Nucleus accumbens (tissue), 56 donors: ENCODE data around the gene PEDS1.
"Not testable (repeated sequence)": the region's sequence is repeated elsewhere in the genome, so short reads cannot be mapped to it uniquely, and the experiment has no call there.

Experiments
- DNase-seq, 56 donors: peaks; one replicate each; lab custom pipeline; 2025; lab: John Stamatoyannopoulos, UW

PEDS1 gene

DNA sequence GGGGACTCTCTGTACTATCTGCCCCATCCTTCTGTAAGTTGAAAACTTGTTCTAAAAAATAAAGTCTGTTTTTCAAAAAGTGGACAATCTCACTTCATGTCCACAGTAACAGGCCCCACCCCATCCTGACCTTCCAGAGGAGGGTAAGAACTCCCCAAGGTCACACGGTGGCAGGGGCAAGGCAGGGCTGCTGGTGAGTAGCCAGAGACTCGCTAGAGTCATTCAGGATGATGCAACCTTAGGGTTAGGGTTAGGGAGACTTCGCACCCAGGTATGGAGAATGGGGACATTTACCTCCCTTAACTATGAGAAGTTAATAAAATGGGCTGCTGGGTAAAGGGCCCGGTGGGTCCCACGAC, 15.4 kb downstream of the PEDS1 start:
- peak in 2 of 56 donors; percentile 41 to 50 for DNase-seq

DNA sequence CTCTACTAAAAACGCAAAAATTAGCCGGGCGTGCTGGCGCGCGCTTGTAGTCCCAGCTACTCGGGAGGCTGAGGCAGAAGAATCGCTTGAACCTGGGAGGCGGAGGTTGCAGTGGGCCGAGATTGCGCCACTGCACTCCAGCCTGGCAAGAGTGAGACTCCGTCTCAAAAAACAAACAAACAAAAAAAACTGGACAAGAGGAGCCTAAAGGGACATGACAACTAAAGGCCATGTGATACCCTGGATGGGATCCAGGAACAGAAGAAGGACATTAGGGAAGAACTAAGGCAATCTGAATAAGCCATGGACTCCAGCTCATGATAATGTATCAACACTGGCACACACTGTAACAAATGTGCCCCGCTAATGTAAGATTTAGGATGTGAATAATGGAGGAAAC, 15.8 kb downstream of the PEDS1 start:
- peak in 11 of 56 donors; percentile 11 to 52 (median 29) for DNase-seq

DNA sequence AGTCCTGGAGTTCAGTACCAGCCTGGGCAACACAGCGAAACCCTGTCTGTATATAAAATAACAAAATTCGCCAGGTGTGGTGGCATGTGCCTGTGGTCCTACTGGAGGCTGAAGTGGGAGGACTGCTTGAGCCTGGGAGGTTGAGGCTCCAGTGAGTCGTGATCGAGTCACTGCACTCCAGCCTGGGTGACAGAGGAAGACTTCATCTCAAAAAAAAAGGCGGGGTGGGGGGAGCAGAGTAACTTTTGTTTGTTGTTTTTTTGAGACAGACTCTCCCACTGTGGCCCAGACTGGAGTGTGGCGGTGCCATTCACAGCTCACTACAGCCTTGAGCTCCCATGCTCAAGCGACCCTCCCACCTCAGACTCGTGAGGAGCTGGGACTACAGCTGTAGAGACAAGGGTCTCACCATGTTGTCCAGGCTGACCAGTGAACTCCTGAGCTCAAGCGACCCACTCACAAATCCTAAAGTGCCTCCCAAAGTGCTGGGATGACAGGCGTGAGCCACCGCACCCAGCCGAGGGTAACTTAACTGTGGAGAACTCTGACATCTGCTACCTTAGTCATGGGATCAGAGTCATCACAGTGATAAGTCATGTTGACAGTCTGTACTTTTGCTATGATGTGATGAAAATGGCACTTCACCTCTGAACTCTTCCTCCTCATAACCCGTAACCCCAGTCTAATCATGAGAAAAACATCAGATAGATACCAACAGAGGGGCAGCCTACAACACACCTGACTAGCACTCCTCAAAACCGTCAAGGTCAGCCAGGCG, 16.5 kb downstream of the PEDS1 start:
- no peak for DNase-seq

DNA sequence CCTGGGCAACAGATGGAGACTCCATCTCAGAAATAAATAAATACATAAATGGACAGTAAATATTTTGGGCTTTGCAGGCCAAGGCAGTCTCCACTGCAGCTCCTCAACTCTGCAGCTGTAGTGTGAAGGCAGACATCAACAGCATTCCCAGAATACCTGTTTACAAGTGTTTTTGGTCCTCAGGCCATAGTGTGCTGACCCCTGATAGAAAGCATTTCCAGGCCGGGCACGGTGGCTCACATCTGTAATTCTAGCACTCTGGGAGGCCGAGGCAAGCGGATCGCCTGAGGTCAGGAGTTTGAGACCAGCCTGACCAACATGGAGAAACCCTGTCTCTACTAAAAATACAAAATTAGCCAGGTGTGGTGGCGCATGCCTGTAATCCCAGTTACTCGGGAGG, 18.4 kb downstream of the PEDS1 start:
- not testable (repeated sequence) for DNase-seq

DNA sequence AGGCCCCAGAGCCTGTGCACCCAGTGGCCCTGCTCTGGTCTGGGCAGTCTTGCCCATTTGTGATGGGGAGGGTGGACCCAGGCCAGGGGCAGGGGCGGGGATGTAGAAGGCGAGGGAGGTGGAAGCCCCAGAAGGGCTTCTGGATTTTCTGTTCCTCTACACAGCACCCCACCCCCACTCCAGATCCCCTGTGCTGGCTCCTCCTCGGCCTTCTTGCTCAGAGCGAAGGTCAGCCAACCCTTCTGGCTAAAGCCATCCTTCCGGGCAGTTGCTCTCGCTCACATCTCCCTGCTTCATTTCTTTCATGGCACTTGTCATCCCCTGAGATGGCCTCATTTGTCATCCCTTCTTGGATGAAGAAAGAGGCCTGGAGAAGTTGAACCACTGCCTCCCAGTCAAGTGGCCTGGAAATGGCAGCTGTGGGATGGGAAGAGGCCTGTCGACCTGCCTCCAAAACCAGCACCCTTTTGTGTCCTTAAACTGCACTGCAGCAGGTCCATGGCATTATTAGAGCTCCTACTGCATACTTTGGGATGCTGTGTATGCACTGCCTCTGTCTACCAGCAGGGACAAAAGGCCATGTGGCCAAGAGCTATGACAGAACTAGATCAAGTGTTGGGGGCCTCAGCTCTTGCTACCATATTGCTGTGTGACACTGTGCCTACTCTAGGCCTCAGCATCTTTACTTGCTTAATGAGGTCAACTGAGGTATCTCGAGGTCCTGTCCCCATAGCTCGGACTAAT, 19.9 kb downstream of the PEDS1 start:
- DNase-seq: no peak

DNA sequence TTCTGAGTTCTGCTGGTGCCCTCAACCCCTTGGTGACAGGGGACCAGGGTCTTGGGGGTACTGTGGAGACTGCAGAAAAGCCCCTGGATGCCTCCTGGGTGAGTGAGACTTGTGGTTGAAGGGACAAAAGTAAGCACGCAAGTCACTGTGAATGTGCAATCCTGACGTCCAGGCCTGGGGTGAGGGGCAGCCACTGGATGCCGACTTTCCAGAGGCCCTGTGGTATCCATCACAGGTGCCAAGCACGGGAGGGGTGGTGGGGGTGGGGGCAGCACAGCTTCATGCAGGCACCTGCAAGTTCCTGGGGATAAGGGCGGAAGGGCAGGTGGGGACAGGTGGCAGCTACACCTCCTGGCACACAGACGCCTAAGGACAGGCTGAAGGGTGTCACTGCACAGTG, 20.5 kb downstream of the PEDS1 start:
- no peak for DNase-seq

DNA sequence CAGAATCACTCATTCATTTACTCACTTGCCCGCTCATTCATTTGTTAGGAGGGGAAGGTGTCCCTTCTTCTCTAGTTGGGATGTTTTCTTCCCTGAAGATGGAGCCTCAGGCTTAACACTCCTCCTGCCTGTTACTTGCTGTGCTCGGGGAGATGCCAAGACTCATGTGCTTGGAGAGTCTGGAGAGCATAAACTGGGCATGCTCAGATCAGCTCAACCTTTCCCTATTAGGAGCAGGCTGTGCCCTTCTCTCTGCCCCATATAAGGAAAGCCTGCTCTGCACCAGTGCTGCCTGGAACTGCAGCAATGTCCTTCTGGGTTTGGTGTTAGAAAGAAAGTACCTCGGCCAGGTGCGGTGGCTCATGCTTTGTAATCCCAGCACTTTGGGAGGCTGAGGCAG, 22.5 kb downstream of the PEDS1 start:
- DNase-seq: no peak

DNA sequence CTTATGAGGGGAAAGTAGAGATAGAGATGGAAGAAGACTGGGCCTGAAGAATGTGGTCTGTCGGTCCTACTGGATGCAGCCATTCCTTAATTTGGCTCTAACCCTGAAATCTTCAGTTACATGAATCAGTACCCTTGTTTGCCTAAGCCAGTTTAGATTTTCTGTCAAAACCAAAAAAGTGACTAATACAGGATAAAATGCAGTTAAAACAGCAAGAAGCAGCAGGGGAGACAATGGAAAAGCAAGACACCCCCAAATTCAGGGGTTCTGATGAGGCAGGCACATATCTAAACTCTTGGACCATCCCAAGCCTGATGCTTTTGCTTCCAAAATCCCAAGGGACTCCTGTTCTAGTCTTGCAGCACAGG, 23.2 kb downstream of the PEDS1 start:
- no peak for DNase-seq

DNA sequence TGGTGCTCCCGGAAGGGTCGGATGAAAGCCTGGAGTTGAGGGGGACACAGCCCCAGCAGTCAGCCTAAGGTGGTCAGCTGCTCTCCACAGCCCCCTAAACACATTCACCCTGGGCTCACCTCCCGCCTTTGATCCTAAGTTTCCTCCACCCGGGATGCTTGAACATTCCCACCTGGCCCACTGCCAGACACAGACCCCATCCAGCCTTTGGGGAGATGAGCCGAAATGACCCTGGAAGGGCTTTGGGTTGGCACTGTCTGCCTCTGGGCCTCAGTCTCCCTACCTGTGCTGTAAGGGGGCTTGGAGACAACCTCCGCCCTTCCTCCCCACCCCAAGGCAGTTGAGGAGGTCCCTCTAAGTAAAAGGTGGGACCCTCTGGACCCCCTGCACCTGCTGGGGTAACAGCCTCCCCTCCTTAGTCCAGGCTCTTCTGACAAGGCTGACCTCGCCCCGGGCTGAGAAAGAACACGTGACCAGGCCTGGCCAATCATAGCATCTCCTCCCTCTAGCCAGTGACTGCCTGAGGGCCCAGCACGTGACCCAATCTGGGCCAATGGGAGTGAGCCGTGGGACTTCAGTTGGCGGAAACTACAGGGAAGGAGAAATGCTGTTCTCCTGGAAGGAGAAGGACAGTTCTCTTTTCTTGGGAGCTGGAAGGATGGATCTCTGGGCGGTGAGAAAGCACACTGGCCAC, 23.7 kb downstream of the PEDS1 start:
- DNase-seq: no peak

DNA sequence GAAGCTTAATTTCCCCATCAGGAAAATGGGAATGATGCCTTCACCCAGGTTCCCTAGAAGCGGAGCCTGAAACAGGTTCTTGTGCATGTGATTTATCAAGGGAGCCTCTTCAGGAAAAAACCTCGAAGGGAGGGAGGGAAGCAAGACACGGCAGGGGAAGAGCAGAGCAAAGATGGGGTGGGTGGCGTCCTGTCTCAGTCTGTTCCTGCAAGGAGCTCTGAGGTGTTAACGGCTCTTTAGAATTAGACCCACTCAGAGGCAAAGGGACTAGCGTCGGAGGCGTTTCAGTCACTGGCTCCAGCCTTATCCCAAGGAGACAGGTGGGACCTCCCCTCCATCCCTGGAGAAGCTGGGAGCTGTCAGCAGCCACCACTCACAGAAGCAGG, 25.0 kb downstream of the PEDS1 start:
- DNase-seq: no peak

DNA sequence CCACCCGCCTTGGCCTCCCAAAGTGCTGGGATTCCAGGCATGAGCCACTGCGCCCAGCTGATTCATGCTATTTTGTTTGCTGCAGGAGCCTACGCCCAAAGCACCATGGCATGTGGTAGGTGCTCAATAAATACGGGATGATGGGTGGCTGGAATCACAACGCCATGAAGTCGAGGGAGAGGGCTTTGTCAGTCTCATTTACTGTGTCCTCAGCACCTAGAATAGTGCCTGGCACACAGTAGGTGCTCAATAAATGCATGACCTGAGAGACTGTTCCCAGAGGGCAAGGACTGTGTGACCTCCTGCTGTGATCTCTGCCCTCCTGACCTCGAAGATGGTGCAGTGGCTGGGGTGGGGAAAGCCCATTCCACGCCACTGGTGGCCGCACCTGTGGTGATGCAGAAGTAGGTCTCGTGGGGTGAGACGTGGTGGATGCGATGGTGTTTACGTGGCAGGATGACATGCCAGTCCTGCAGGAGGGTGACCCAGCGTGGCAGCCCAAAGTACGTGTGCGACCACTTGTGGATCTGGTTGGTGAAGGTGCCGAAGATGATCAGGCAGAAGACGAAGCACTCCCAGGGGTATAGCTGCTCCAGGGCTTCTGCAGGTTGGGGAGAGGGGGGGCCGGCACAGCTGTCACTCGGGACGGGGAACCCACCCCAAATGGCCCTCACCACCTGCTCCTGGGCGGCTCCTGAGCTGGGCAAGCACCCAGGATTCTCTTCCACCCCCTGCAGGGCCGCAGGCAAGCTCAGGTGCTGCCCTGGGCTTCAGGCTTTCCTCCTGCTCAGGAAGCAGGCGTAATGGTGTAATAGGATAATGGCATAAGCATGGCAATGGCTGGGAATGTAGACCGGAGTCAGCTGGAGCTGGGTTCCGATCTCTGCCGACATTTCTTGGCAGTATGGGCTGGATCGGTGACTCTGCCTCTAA, 25.7 kb downstream of the PEDS1 start:
- DNase-seq: no peak

DNA sequence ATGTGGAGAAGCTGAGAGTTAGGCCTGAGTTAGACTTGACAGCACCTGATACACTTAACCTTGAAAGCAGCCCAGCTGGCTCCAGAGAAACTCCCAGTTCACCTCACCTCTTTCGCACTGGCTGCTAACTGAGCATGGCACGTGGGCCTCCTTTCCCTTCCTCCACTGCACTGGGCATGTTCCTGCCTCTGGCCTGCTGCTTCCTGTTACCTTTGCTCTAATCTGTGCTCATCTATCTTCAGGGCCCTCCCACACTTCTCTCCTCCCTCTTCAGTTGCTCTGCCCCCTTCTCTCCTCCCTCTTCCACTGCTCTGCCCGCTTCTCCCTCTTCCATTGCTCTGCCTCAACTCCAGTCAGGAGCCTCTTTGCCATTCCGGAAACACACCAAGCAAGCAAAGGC, 26.9 kb downstream of the PEDS1 start:
- no peak for DNase-seq

DNA sequence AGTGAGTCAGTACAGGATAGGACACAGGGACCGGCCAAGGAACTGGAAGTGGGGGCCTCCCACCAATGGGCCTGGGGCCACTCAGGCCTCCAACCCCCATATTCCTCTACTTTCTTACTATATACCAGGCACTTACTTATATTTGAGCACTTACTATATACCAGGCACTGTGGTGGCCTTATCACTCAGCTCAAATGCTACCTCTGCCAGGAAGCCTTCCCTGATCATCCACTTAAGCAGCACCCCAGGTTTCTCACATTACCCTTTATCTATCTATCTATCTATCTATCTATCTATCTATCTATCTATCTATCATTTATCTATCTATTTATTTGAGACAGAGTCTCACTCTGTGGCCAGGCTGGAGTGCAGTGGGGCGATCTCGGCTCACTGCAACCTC, 28.2 kb downstream of the PEDS1 start:
- no peak for DNase-seq

DNA sequence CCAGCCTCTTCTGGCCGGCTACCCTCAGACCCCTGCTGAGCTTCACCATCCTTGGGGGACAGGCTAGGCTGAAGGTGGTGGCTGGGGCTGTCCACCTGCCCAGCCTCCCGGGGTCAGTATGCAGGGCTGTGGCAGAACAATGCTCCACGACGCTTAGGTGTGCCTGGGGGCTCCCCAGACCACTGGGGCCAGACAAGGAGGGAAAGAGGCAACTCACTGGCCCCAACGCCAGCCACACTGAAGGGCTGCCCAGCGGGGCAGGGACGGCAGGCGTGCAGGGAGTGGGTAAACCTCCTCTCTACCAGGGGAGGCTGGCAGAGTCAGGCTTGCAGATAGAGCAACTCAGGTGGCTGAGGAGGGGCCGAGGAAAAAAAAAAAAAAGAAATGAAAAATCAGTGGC, 29.0 kb downstream of the PEDS1 start:
- no peak for DNase-seq

DNA sequence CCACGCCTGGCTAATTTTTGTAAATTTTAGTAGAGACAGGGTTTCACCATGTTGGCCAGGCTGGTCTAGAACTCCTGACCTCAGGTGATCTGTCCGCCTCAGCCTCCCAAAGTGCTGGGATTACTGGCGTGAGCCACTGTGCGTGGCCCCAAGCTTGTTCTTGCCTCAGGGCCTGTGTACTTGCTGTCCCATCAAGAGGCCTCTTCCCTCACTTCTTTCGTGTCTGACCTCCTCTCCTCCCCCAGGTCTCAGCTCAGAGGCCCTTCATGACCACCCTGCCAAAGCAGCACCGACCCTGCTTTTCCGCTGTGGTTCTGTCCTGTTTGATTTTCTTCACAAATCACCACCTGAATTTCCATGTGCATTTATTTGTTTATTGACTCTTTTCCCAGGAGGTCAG, 30.1 kb downstream of the PEDS1 start:
- no peak for DNase-seq

DNA sequence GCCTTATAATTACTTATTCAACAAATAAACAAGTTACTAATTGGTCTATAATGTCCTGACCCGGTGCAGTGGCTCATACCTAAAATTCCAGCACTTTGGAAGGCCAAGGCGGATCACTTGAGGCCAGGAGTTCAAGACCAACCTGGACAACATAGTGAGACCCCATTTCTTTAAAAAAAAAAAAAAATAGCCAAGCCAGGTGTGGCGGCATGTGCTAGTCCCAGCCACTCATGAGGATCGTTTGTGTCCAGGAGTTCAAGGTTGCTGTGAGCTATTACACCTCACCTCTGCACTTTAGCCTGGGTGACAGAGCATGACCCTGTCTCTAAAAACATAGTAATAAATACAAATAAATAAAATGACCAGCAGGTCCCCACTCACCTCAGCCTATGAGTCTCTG, 30.8 kb downstream of the PEDS1 start:
- DNase-seq: no peak

DNA sequence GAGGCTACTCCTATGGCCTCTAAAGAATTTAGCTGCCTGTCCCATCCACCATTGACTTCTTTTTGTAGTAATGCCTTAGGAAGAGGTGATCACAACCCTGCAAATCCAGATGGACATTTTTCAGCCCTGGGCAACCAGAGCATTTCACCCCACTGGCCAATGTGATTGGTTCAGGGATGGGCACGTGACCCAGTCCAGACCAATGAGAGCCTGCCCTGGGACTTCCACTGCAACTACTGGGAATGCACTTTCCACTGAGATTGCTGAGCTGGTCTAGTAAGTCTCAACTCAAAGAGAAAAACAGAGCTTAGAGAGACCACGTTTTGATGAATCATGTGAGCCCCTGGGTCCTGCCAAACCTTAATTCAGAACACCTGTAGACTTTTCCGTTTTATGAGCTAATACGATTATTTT, 31.7 kb downstream of the PEDS1 start:
- DNase-seq: no peak

DNA sequence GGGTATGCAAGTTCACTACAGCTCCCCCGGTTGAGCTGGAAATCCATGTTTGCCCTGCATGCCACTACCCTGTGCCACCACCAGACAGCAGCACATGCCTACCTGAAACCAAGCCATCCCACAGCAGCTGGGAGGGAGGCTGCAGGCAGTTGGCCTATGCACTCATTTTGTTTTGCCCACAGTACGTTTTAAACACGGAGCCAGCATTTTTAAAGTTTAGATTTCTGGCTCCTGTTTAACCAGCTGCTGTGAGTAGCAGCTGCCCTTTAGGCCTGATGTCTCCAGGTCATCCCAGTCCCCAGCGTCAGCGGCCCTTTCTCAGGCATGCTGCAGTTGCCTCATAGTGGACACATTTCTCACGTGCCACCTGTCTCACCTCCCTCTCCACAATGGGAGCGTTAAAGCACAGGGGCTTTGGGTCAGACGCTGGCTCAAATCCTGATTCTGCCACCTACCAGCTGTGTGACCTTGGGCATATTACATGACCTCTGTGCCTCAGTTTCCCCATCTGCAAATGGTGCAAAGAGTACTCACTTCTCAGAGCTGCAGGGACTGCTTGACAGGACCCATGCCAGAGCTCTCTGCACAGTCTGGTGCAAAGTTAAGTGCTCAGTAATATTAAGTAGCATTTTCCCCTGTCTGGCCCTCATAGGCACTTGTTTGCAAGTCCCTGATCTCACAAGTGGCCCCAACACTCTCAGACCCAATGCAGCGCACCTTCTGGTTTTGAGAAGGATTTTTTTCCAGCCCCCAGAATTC, 32.4 kb downstream of the PEDS1 start:
- peak in 47 of 56 donors; percentile 12 to 77 (median 56) for DNase-seq

DNA sequence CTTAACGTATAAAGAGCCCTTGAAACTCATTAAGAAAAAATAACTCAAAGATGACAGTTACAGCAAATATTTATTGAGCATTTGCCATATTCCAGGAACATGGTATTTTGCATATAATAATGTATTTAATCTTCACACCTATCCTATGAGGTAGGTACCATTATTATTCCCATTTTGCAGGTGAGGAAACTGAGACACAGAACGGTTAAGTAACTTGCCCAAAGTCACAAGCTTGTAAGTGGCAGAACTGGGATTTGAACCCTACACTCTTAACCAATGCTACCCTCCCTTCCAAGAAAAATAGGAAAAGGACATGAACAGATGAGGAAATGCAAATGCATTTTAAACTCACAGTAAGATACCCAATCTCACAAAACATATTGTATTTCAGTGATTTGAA, 35.3 kb downstream of the PEDS1 start:
- DNase-seq: no peak
